ENCODE data around the gene SWT1. TPM values are rescaled to one million over a fixed set of nuclear protein-coding genes. Genes with fewer than 3 reads are reported as not detected.

Gene SWT1
- total and polyA plus RNA-seq, 2 of the 4 experiments (the other 2 are of a cell fraction), result 0.82 to 2.7 TPM

GRCh38 chr1:185281245-185281644, 124.3 kb downstream of the SWT1 start:
- intact Hi-C loops (cut with micrococcal nuclease), result no loop called here
- Histone ChIP-seq H3K4me2 (ENCODE audit: low read depth, low read length) (no peak overlapping the region), H4K8ac (ENCODE audit: low read depth in 2 of 2, low read length in 2 of 2) (no peak overlapping the region), H3K4ac (ENCODE audit: low read depth, low read length) (no peak overlapping the region), H3K4me1 (ENCODE audit: control insufficient read depth, insufficient read depth, low read length) (peaks cover 9% of the 10 kb centered on the region), H3K9me1 (ENCODE audit: insufficient read depth, low read length) (0 out of 2 replicates have a peak, but pooled peaks cover 2% of the 10 kb centered on the region), H2AFZ (replicated peaks; ENCODE audit: low read length, poor library complexity) (no peak overlapping the region), H3K23ac (ENCODE audit: low read depth, low read length) (no peak overlapping the region), H2BK20ac (ENCODE audit: low read depth, low read length) (no peak overlapping the region), H2BK15ac (ENCODE audit: low read depth, low read length) (no peak overlapping the region), H2BK120ac (ENCODE audit: low read depth, low read length) (no peak overlapping the region), H2BK5ac (ENCODE audit: low read depth, low read length, poor library complexity, severe bottlenecking) (no peak overlapping the region), H4K91ac (ENCODE audit: insufficient read depth, low read depth, low read length) (no peak overlapping the region), H4K20me1 (ENCODE audit: insufficient read depth, low read length) (no peaks in the 10 kb centered on the region), H3K18ac (ENCODE audit: low read depth, low read length) (no peak overlapping the region), H2AK9ac (replicated peaks; ENCODE audit: low read depth, low read length, poor library complexity) (no peak overlapping the region), H3K27ac (ENCODE audit: insufficient read depth, low read length) (no peak overlapping the region), H3K56ac (ENCODE audit: extremely low read depth, insufficient read depth, low read length) (no peak overlapping the region), H3K14ac (replicated peaks; ENCODE audit: low read depth, low read length) (no peak overlapping the region), H3K9ac (ENCODE audit: low read depth, low read length) (no peak overlapping the region), H3K4me3 (ENCODE audit: insufficient read depth, low read depth, low read length) (no peak overlapping the region), H2AK5ac (ENCODE audit: low read depth, low read length) (no peak overlapping the region; the same call in 1 of the 2 replicates), H3K36me3 (ENCODE audit: control insufficient read depth, insufficient read depth, low read length) (no peaks in the 10 kb centered on the region), H4K5ac (ENCODE audit: low read depth, low read length) (no peak overlapping the region), H3K79me1 (ENCODE audit: low read depth in 1 of 2, low read length in 2 of 2) (no peaks in the 10 kb centered on the region), H3K9me3 (ENCODE audit: control insufficient read depth, insufficient read depth, low read length) (no peaks in the 10 kb centered on the region), H3K27me3 (ENCODE audit: control insufficient read depth, insufficient read depth, low read length) (no peaks in the 10 kb centered on the region)
- ATAC-seq (ENCODE audit: low read depth) (no peak), DNase-seq (peak; percentile 24)
- no peak for TF ChIP-seq BHLHE40 (IDR thresholded peaks at IDR 0.05; ENCODE audit: low read depth, low read length)
- TF ChIP-seq USF2 (IDR thresholded peaks at IDR 0.05; ENCODE audit: low read depth, low read length), result no peak
- ChIA-PET CTCF (no interaction called here), POLR2A (ENCODE audit: unreplicated experiment) (no interaction called here)
- dilution Hi-C loops (cut with HindIII; ENCODE audit: low sequenced_read_pairs, unreplicated experiment), result no loop called here
- WGBS, 2 experiments (ENCODE audit: extremely low coverage in 2 of 2, insufficient read length in 1 of 2), result no CpG with 5 or more reads among the region's 3 CpGs
- in situ Hi-C loops (cut with MboI; ENCODE audit: low sequenced_read_pairs), result no loop called here
- BruUV-seq (replicated peaks), result no TSS peak

Measured in IMR-90 (cell line).